ENCODE data around the gene PIK3C2G. TPM values are rescaled to one million over a fixed set of nuclear protein-coding genes. Genes with fewer than 3 reads are reported as not detected.

The PIK3C2G gene
- total RNA-seq, 1 donor from 2014 or later: not detected

GRCh38 chr12:18580291-18580690, 319.0 kb downstream of the PIK3C2G start:
- TF ChIP-seq, protein P1, sequence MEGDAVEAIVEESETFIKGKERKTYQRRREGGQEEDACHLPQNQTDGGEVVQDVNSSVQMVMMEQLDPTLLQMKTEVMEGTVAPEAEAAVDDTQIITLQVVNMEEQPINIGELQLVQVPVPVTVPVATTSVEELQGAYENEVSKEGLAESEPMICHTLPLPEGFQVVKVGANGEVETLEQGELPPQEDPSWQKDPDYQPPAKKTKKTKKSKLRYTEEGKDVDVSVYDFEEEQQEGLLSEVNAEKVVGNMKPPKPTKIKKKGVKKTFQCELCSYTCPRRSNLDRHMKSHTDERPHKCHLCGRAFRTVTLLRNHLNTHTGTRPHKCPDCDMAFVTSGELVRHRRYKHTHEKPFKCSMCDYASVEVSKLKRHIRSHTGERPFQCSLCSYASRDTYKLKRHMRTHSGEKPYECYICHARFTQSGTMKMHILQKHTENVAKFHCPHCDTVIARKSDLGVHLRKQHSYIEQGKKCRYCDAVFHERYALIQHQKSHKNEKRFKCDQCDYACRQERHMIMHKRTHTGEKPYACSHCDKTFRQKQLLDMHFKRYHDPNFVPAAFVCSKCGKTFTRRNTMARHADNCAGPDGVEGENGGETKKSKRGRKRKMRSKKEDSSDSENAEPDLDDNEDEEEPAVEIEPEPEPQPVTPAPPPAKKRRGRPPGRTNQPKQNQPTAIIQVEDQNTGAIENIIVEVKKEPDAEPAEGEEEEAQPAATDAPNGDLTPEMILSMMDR (IDR thresholded peaks at IDR 0.05): no peak
- intact Hi-C loops (cut with DNase I): no loop called here
- Histone ChIP-seq H3K4me1 (no peaks in the 10 kb centered on the region), H3K4me3 (no peak overlapping the region), H3K36me3 (no peaks in the 10 kb centered on the region), H3K9me3 (peaks cover 0 to 6% of the 10 kb centered on the region in 2 donors), H3K27ac (no peak overlapping the region), H3K27me3 (no peaks in the 10 kb centered on the region)
- no peak for DNase-seq (ENCODE audit: low spot score in 2 of 2)

- Histone ChIP-seq H3K4me3 (no peak overlapping the region), H3K9me3 (peaks cover 0 to 6% of the 10 kb centered on the region in 2 donors), H3K4me1 (no peaks in the 10 kb centered on the region), H3K27me3 (no peaks in the 10 kb centered on the region), H3K36me3 (no peaks in the 10 kb centered on the region), H3K27ac (no peak overlapping the region)
- TF ChIP-seq, protein P1 (IDR thresholded peaks at IDR 0.05): no peak
- intact Hi-C loops (cut with DNase I): no loop called here
- no peak for DNase-seq (ENCODE audit: low spot score in 2 of 2)
Measured at GRCh38 chr12:18580706-18581105, 319.4 kb downstream of the PIK3C2G start.

DNA sequence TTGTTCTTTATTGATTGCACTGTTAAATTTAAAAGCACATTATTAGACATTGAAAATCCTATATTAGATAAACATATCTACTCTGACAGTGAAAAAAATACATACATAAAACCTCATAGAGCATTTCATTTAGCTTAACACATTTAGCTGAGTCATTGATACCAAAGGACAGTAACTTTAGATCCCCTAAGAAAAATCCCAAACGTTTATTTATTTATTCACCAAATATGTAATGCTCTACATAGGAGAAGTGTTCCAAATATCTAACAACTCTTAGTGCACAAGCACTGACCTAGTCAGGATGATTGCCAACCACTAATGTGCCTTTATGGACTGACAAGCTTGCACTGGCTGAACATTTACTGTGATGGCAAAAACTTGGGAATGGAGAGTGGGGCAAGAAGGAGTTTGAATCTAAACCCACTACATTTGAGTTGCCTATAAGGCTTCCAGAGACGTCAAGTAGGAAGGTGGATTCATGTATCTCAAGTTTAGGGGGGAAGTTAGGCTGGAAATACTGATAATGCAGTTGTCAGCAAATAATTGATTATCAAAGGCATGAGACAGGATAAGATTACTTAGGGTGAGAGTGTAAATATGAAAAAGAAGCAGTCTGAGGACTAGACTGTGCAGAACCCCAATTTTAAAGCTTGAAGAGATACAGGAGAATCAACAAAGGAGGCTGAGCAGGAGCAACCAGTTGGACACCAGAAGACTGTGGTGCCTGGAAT, 320.1 kb downstream of the PIK3C2G start:
- Histone ChIP-seq H3K27me3 (no peaks in the 10 kb centered on the region), H3K36me3 (no peaks in the 10 kb centered on the region), H3K27ac (no peak overlapping the region), H3K4me1 (no peaks in the 10 kb centered on the region), H3K9me3 (peaks cover 0 to 6% of the 10 kb centered on the region in 2 donors), H3K4me3 (no peak overlapping the region)
- TF ChIP-seq, protein P1 (IDR thresholded peaks at IDR 0.05): no peak
- no peak for DNase-seq (ENCODE audit: low spot score in 2 of 2)
- intact Hi-C loops (cut with DNase I): no loop called here

DNA sequence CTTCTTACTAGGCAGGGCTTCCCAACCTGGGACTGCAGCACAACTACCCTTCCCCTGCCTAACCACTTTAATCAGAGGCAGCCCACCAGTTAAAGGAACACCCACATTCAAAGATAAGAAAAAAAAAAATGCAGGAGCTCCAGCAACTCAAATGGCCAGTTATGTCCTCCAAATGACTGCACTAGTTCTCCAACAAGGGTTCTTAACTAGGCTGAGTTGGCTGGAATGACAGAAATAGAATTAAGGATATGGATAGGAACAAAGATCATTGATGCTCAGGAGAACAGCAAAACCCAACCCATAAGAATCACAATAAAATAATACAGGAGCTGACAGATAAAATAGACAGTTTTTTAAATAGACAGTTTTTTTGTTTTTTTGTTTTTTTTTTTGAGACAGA, 322.3 kb downstream of the PIK3C2G start:
- H3K4me3 ChIP-seq: no peak overlapping the region
- TF ChIP-seq, protein P1 (IDR thresholded peaks at IDR 0.05): no peak
- intact Hi-C loops (cut with DNase I): no loop called here

DNA sequence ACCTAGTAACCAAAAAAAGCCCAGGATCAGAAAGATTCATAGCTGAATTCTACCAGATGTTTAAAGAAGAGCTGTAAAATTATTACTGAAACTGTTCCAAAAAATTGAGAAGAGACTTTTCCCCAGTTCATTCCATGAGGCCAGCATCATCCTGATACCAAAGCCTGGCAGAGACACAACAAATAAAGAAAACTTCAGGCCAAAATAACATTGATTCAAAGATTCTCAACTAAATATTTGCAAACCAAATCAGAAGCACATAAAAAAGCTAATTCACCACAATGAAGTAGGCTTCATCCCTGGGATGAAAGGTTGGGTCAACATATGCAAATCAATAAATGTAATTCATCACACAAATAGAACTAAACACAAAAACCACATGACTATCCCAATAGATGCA, 325.3 kb downstream of the PIK3C2G start:
- Histone ChIP-seq H3K27ac (no peak overlapping the region), H3K27me3 (no peaks in the 10 kb centered on the region), H3K4me3 (no peak overlapping the region), H3K9me3 (peaks cover 0 to 6% of the 10 kb centered on the region in 2 donors), H3K36me3 (no peaks in the 10 kb centered on the region), H3K4me1 (no peaks in the 10 kb centered on the region)
- TF ChIP-seq, protein P1 (IDR thresholded peaks at IDR 0.05): no peak
- DNase-seq (ENCODE audit: low spot score in 2 of 2): no peak
- intact Hi-C loops (cut with DNase I): no loop called here

More for the DNA sequence above, 322.3 kb downstream of the PIK3C2G start:
- H3K27ac ChIP-seq: no peak overlapping the region
- DNase-seq (ENCODE audit: low spot score in 2 of 2): no peak
- peaks cover 0 to 6% of the 10 kb centered on the region in 2 donors for H3K9me3 ChIP-seq
- H3K4me1 ChIP-seq: no peaks in the 10 kb centered on the region
- no peaks in the 10 kb centered on the region for H3K27me3 ChIP-seq
- H3K36me3 ChIP-seq: no peaks in the 10 kb centered on the region
